Neural crest cell (in vitro differentiated cells): ENCODE results near the gene ZNG1B. TPM values are rescaled to one million over a fixed set of nuclear protein-coding genes. Genes with fewer than 3 reads are reported as not detected.
"Not testable (repeated sequence)": the region's sequence is repeated elsewhere in the genome, so short reads cannot be mapped to it uniquely, and the experiment has no call there.

Experiments
- DNase-seq: peaks from one replicate; pipeline ENCODE4 v3.0.0; 2021; ENCODE audit warnings: low read depth, mixed read lengths, low spot score
- H3K27ac Mint-ChIP-seq: one replicate; pipeline ENCODE4 v1.8.0; 2021; ENCODE audit warnings: mild to moderate bottlenecking, mixed read lengths; ENCODE audit not compliant: unreplicated experiment
- H3K27me3 Mint-ChIP-seq: 2 replicates; pipeline ENCODE4 v1.8.0; 2021; ENCODE audit warnings: low read depth, mild to moderate bottlenecking, mixed read lengths
- H3K36me3 Mint-ChIP-seq: 2 replicates; pipeline ENCODE4 v1.8.0; 2021; ENCODE audit warnings: low read depth, mild to moderate bottlenecking, mixed read lengths
- H3K4me1 Mint-ChIP-seq: 2 replicates; pipeline ENCODE4 v1.8.0; 2021; ENCODE audit warnings: mixed read lengths
- H3K4me3 Mint-ChIP-seq: one replicate; pipeline ENCODE4 v1.8.0; 2021; ENCODE audit warnings: mild to moderate bottlenecking, mixed read lengths
- H3K9me3 Mint-ChIP-seq: 2 replicates; pipeline ENCODE4 v1.8.0; 2021; ENCODE audit warnings: mixed read lengths
- total RNA-seq: library from RNA; stranded (reverse); gene quantifications from 2 replicates; pipeline ENCODE4 v1.2.1, GENCODE V29; 2021

The ZNG1B gene
- total RNA-seq, 1 donor from 2014 or later: 40.4 TPM

DNA sequence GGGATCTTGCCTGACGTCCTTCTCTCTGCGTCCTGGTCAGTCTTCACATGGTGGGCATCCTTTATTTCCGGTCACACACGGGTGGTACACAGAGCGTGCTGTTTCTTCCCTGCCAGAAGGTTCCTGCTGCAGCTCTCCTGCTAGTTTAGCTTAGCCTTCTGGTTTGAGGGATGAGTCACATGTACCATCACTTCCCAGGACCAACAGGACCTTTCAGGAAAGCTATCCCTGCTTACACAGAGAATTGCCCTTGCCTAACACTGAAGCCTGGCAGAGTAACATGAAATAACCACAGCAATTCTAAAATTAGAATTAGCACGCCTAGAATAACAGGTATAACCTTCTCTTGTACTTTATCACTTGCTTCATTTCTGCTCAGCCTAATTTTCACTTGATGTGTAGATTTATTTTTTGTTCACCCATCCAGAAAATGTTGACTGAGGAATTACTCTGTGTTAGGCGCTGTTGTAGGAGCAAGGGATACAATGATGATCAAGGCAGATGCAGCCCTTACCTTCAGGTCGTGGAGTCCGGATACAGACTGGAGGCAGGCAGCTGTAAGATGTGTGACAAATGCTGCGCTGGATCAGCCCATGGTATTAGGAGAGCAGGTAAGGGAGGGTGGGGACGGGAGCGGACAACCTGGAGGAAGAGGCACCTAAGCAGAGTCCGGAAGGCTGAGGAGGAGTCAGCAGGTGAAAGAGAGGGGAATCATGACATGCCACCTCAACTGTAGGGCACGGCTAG, 70.1 kb downstream of the ZNG1B start:
- DNase-seq, H3K9me3 Mint-ChIP-seq, H3K4me1 Mint-ChIP-seq, H3K27ac Mint-ChIP-seq, H3K4me3 Mint-ChIP-seq, H3K36me3 Mint-ChIP-seq: not testable (repeated sequence)
- peaks cover 64% of the 10 kb centered on the region for H3K27me3 Mint-ChIP-seq

DNA sequence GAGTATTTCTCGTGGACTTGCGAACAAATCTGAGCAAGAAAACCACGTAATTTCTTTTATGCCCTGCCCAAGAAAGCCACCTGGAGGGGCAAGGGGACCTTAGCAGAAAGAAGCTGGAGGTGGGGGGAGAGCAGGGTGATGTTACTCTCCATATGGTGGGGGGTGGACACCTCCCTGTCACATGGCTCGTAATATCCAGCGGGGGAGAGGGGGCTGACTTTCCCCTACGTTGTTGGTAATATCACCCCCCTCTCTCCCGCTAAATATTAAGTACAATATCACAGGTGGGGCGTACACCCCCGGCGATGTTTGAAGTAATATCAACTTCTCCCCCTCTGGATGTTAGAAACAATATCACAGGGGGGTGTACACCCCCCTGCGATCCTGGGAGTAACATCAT, 70.7 kb downstream of the ZNG1B start:
- H3K36me3 Mint-ChIP-seq, H3K4me3 Mint-ChIP-seq, H3K9me3 Mint-ChIP-seq, H3K4me1 Mint-ChIP-seq, H3K27ac Mint-ChIP-seq, DNase-seq: not testable (repeated sequence)
- peaks cover 60% of the 10 kb centered on the region for H3K27me3 Mint-ChIP-seq

DNA sequence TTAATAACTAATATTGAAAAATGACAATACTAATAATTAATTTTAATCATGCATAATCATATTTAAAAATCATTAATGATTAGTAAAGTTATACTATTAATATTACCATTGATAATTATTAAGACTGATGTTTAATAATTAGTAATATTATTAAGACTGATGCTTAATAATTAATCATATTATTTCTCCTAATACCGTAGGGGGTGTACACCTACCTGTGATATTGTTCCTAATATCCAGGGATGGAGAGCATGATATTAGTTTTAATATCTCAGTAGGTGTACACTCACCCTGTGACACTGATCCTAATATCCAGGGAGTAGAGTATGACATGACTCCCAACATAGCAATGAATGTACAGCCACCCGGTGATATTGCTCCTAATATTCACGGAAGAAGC, 73.4 kb downstream of the ZNG1B start:
- H3K27me3 Mint-ChIP-seq: peaks cover 65% of the 10 kb centered on the region
- H3K9me3 Mint-ChIP-seq, DNase-seq: not testable (repeated sequence)

DNA sequence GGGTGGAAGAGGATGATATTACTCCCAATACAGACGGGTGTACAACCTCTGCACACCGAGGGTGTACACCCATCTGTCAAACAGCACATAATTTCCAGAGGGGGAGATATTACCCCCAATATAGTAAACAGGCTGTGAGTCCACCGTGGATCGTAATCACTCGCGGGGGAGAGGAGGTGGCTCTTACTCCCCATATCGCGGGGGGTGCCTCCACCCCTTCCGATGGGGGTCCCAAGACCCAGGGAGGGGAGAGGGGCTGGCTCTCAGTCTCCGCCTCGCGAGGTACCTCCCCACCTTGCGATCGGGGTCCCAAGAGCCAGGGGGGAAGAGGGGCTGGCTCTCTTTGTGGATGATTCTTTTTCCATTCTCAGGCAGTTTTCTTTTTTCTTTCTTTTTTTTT, 74.4 kb downstream of the ZNG1B start:
- not testable (repeated sequence) for H3K27ac Mint-ChIP-seq, H3K9me3 Mint-ChIP-seq, H3K4me3 Mint-ChIP-seq, H3K4me1 Mint-ChIP-seq, H3K36me3 Mint-ChIP-seq, DNase-seq
- peaks cover 61% of the 10 kb centered on the region for H3K27me3 Mint-ChIP-seq

More for the DNA sequence above, 73.4 kb downstream of the ZNG1B start:
- H3K4me1 Mint-ChIP-seq, H3K36me3 Mint-ChIP-seq, H3K4me3 Mint-ChIP-seq, H3K27ac Mint-ChIP-seq: not testable (repeated sequence)

DNA sequence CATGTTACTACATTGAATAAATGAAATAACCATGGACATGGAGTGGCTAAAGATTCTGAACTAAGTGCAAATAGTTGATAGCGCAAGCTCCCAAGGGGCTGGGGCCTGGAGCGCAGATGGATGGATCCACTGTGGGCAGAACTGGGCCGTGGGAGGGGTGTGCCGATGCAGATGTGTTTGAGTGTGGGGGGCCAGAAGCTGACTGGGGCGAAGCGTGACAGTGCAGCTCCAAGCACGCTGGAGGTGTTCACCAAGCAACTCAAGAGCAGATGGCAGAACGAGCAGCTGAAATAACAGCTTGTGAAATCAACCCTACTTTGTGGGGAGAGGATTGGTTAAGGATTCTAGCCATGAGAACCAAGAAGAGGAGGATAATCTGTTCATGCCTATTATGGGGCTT, 78.0 kb downstream of the ZNG1B start:
- not testable (repeated sequence) for H3K27ac Mint-ChIP-seq, H3K4me1 Mint-ChIP-seq, H3K9me3 Mint-ChIP-seq, H3K4me3 Mint-ChIP-seq, DNase-seq, H3K36me3 Mint-ChIP-seq
- peaks cover 30% of the 10 kb centered on the region for H3K27me3 Mint-ChIP-seq

DNA sequence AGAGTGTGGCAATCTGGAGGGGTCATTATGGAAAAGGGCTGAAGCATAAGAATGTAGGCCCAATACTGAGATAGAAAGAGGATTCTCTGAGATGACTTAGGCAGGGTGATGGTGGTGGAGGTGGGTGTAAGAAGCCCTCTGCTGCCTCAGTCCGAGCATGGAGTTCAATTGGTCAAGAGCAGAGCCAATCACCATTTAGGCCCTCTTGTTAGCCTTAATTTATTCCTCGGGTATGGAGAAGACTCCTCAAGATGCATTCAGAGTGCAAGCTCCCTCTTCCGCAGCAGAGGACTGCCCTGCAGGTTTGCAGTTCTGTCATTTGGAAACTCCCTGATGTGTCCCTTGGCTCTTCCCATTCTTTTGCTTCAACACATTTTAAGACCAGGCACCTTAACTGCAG, 78.5 kb downstream of the ZNG1B start:
- not testable (repeated sequence) for H3K9me3 Mint-ChIP-seq, DNase-seq, H3K4me3 Mint-ChIP-seq, H3K4me1 Mint-ChIP-seq, H3K27ac Mint-ChIP-seq, H3K36me3 Mint-ChIP-seq
- H3K27me3 Mint-ChIP-seq: peaks cover 33% of the 10 kb centered on the region

DNA sequence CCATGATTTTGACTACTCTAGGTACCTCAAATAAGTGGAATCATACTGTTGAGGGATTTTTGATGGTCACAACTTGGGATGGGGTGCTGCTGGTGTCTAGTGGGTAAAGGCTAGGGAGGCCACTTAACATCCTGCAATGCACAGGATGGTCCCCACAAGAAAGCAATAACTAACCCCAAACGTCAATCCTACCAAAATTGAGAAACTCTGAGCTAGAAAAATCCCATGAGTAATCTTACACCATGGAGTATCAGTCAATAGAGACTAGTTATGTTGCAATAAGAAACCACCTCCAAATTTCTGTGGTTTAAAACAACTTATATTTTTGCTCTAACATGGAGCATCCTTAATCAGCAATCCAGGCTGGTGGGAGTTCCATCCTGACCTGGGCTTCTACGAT, 79.5 kb downstream of the ZNG1B start:
- DNase-seq, H3K27ac Mint-ChIP-seq, H3K9me3 Mint-ChIP-seq, H3K4me1 Mint-ChIP-seq, H3K36me3 Mint-ChIP-seq, H3K4me3 Mint-ChIP-seq: not testable (repeated sequence)
- H3K27me3 Mint-ChIP-seq: peaks cover 25% of the 10 kb centered on the region

DNA sequence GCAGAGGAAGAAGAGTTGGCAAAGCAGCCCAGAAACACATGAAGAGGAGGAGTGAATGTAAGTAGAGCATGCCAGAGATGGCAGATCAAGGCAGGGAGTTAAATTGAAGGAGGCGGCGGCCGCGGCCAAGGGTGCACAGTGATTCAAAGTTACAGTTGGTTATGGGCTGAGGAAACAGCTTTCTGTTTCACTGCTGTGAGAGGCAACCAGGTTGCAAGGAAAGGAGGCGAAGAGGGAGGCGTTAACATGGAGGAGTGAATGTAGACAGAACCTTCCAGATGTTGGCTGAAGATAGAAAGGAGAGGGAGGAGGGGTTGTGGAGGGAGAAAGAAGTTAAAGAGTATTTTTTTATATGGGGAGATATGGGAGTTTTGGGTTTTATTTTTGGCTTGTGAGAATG, 83.3 kb downstream of the ZNG1B start:
- not testable (repeated sequence) for DNase-seq, H3K27ac Mint-ChIP-seq, H3K4me3 Mint-ChIP-seq, H3K9me3 Mint-ChIP-seq, H3K27me3 Mint-ChIP-seq, H3K4me1 Mint-ChIP-seq, H3K36me3 Mint-ChIP-seq

DNA sequence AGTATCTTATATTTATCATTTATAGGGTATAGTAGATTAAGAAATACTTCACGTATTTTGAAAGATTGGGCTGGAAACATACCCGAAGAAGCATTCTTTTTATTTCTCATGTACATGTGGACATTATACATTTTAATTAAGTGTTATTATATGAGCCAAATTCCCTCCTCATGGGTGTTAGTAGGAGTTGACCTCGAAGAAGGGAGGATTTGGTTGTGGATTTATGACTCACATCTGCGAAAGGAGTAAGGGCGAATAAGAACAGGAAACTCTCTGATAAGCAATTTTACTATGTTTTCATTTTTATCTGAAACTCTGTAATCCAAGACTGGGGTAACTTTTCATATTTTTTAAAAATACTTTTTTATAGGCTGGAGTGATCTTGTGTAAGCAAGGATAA, 84.0 kb downstream of the ZNG1B start:
- not testable (repeated sequence) for H3K27me3 Mint-ChIP-seq, DNase-seq, H3K9me3 Mint-ChIP-seq, H3K36me3 Mint-ChIP-seq, H3K27ac Mint-ChIP-seq, H3K4me1 Mint-ChIP-seq, H3K4me3 Mint-ChIP-seq

DNA sequence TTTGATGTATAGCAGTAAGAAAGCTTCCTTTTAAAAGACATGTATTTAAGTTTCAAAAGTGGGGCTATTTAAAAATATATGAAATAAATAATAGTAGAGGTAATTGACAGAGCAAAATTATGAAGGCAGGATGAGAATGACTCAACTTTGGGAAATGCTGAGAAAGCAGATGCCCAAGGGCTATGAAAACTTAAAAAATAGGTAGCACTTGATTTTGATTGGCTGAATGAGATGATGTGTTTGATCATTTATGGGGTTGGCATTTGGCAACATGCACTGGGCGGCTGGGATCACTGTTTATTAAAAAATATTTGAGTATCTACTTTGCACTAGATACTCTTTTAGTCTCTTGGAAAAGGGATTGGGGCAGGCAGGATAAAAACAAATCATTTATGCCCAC, 87.5 kb downstream of the ZNG1B start:
- H3K27ac Mint-ChIP-seq, H3K4me1 Mint-ChIP-seq, H3K9me3 Mint-ChIP-seq, H3K4me3 Mint-ChIP-seq, DNase-seq, H3K36me3 Mint-ChIP-seq: not testable (repeated sequence)
- H3K27me3 Mint-ChIP-seq: peaks cover 24% of the 10 kb centered on the region
